GM19193 (cell line): Measurements from ENCODE around the gene PARD3B.

Source experiments
- POLR2A ChIP-seq: IDR thresholded peaks from 4 replicates; pipeline ENCODE4 v1.6.1; 2011; ENCODE audit not compliant: insufficient read depth, insufficient read length; ENCODE audit errors: extremely low read depth

PARD3B gene

GRCh38 chr2:205655779-205656456 lies 1110.6 kb downstream of the PARD3B start:
- TF ChIP-seq POLR2A: no peak

DNA sequence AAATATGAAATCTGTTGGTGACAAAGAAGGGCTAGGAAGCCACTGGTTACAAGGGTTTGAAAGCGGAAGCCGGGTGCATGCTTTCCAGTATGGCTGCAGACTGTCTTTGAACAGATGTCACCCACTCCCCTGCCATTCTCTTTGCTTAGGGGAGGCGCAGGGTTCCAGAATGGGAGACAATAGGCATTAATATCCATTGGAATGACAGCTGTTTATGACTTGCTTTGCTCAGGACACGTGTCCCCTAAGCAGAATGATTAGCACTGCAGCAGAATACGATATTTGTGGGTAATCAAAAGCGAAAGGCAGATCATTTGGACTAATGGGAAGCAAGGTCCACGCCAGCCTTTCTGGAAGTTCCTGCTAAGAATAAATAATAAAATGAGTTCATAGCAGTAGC lies 1111.2 kb downstream of the PARD3B start:
- no peak for TF ChIP-seq POLR2A

DNA sequence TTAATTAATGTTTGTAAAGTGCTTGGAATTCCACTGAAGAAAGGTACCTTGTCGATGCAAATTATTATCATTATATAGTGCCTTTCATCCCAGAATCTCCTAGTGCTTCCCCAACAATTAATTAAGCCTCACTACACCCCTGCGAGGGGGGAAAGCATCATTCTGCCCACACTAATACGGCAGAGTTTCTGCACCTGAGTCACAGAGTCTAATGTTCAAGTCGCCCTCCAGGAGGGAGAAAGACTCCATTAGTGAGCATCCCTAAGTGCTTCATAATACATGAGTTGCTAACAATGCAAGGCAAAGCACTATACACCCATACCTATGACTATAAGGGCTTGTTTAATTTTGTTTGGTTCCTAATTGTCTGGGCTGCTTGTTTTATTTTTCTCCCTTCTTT lies 1111.7 kb downstream of the PARD3B start:
- no peak for TF ChIP-seq POLR2A

GRCh38 chr2:205657579-205657978 lies 1112.3 kb downstream of the PARD3B start:
- TF ChIP-seq POLR2A: no peak

DNA sequence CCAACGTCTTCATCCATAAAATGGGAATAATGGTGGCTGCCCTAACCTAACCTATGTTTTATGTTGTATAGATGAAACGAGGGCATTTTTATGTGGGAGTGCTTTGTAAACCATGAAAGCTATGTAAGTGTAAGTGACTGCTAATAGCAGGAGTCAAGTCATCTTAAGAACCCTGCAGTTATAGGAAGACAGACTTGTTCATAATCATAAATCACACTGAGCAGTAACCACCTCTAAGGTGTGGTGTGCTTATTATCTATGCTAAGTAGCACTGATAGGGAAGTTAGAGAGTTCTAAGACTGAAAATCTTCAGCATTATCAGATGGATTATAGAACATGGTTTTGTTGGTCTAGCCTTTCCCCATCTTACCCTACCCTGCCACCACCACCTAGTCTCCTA lies 1112.8 kb downstream of the PARD3B start:
- no peak for TF ChIP-seq POLR2A

GRCh38 chr2:205658572-205658971 lies 1113.3 kb downstream of the PARD3B start:
- no peak for TF ChIP-seq POLR2A

DNA sequence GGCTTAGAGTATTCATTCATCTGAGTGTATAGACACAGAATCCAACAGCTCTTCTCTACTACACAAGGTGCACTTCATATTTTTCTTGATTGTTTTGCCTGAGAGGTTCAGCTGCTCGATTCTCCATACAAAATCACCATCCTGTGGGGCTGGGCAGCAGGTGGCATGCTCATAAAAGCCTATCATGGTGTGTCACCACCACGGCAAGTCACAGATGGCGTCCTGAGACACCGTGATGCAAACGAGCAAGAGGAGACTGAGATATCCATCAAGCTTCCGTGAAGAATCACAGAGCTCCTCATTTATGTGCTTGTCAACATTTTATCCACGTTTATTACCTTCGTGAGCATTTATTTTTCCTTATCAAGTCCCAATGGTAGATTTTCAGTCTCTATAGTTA lies 1114.6 kb downstream of the PARD3B start:
- no peak for TF ChIP-seq POLR2A

GRCh38 chr2:205660521-205661124 lies 1115.3 kb downstream of the PARD3B start:
- TF ChIP-seq POLR2A: no peak

DNA sequence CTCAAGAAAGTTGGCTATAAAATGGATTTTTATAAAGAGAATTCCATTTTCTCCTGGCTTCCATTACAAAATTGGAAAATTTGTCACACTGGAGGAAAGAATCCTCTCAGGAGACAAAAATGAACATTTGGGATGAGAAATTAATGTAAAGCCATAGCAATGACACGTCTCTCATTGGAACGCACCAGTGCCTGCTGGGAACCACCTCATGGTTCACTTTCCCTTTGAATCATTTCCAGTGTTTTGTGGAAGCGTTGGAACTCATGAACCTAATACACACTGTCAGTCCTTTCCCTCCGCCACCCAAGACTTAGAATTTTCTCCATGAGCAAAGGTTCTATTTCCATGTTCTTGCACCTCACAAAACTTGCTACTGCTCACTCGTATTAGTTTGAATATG lies 1116.0 kb downstream of the PARD3B start:
- no peak for TF ChIP-seq POLR2A

GRCh38 chr2:205662206-205662965 lies 1117.1 kb downstream of the PARD3B start:
- TF ChIP-seq POLR2A: no peak

GRCh38 chr2:205665791-205666190 lies 1120.5 kb downstream of the PARD3B start:
- TF ChIP-seq POLR2A: no peak
